Measurements from ENCODE around the gene TMEM234.
A peak's percentile ranks its signal among the peaks of the same experiment; 100 is the strongest.

The TMEM234 gene

GRCh38 chr1:32199043-32199716 is 23.0 kb downstream of the TMEM234 start:
- no peak for DNase-seq

GRCh38 chr1:32198237-32199042 is 23.7 kb downstream of the TMEM234 start:
- no peak for DNase-seq

- no peak for DNase-seq
Observed at GRCh38 chr1:32197837-32198236, 24.3 kb downstream of the TMEM234 start.

GRCh38 chr1:32197074-32197473 is 25.1 kb downstream of the TMEM234 start:
- DNase-seq, result no peak

- no peak for DNase-seq
Observed at GRCh38 chr1:32195972-32196823, 26.0 kb downstream of the TMEM234 start.

- DNase-seq, result no peak
Observed at GRCh38 chr1:32195531-32195930, 26.6 kb downstream of the TMEM234 start.

GRCh38 chr1:32194984-32195383 is 27.2 kb downstream of the TMEM234 start:
- no peak for DNase-seq

- DNase-seq, result no peak
Observed at GRCh38 chr1:32192220-32192948, 29.8 kb downstream of the TMEM234 start.

- no peak for DNase-seq
Observed at GRCh38 chr1:32187850-32188249, 34.3 kb downstream of the TMEM234 start.

GRCh38 chr1:32186491-32186890 is 35.7 kb downstream of the TMEM234 start:
- no peak for DNase-seq

GRCh38 chr1:32186077-32186476 is 36.1 kb downstream of the TMEM234 start:
- DNase-seq, result no peak

- no peak for DNase-seq
Observed at GRCh38 chr1:32184650-32185049, 37.5 kb downstream of the TMEM234 start.

GRCh38 chr1:32182060-32182459 is 40.1 kb downstream of the TMEM234 start:
- no peak for DNase-seq

- no peak for DNase-seq
Observed at GRCh38 chr1:32181563-32181962, 40.6 kb downstream of the TMEM234 start.

GRCh38 chr1:32181065-32181464 is 41.1 kb downstream of the TMEM234 start:
- DNase-seq, result no peak

- DNase-seq, result no peak
Observed at GRCh38 chr1:32180186-32181060, 41.7 kb downstream of the TMEM234 start.

GRCh38 chr1:32179443-32180185 is 42.5 kb downstream of the TMEM234 start, which contains the start of gene TXLNA:
Gene TXLNA (plus strand): TSS chr1:32179675. CDS start chr1:32180346, 671 bp downstream.
- DNase-seq, result peak; percentile 82

- DNase-seq, result no peak
Observed at GRCh38 chr1:32179193-32179442, 43.0 kb downstream of the TMEM234 start.

- no peak for DNase-seq
Observed at GRCh38 chr1:32178380-32179192, 43.6 kb downstream of the TMEM234 start.

- DNase-seq, result no peak
Observed at GRCh38 chr1:32172621-32173245, 49.4 kb downstream of the TMEM234 start.

All from effector CD4-positive, alpha-beta T cell (primary cell).